GM21447 (cell line): Measurements from ENCODE around the gene KDM3A.
"Not testable (repeated sequence)": the region's sequence is repeated elsewhere in the genome, so short reads cannot be mapped to it uniquely, and the experiment has no call there.

Source experiments
- ATAC-seq: cut with Tn5 transposase; IDR thresholded peaks from one replicate; pipeline ENCODE4 v1.9.1; 2021; ENCODE audit not compliant: unreplicated experiment

The KDM3A gene

GRCh38 chr2:86476918-86477317, 35.7 kb downstream of the KDM3A start:
- ATAC-seq = no peak

- no peak for ATAC-seq
Measured at GRCh38 chr2:86477349-86477748, 36.2 kb downstream of the KDM3A start.

- no peak for ATAC-seq
Measured at GRCh38 chr2:86480105-86480504, 38.9 kb downstream of the KDM3A start.

GRCh38 chr2:86482034-86482433, 40.9 kb downstream of the KDM3A start:
- ATAC-seq = no peak

- no peak for ATAC-seq
Measured at GRCh38 chr2:86484385-86484784, 43.2 kb downstream of the KDM3A start.

- ATAC-seq = no peak
Measured at GRCh38 chr2:86485103-86485502, 43.9 kb downstream of the KDM3A start.

GRCh38 chr2:86485802-86486201, 44.6 kb downstream of the KDM3A start:
- no peak for ATAC-seq

- no peak for ATAC-seq
Measured at GRCh38 chr2:86487062-86487461, 45.9 kb downstream of the KDM3A start.

- no peak for ATAC-seq
Measured at GRCh38 chr2:86488561-86489250, 47.5 kb downstream of the KDM3A start.

GRCh38 chr2:86489542-86489941, 48.4 kb downstream of the KDM3A start:
- ATAC-seq = no peak

- ATAC-seq = no peak
Measured at GRCh38 chr2:86490245-86490644, 49.1 kb downstream of the KDM3A start.

GRCh38 chr2:86491088-86491487, 49.9 kb downstream of the KDM3A start:
- no peak for ATAC-seq

GRCh38 chr2:86492048-86492453, 50.9 kb downstream of the KDM3A start:
- no peak for ATAC-seq

GRCh38 chr2:86496391-86496790, 55.2 kb downstream of the KDM3A start:
- not testable (repeated sequence) for ATAC-seq

- ATAC-seq = no peak
Measured at GRCh38 chr2:86498468-86499260, 57.5 kb downstream of the KDM3A start.

- no peak for ATAC-seq
Measured at GRCh38 chr2:86499326-86499725, 58.2 kb downstream of the KDM3A start.

- no peak for ATAC-seq
Measured at GRCh38 chr2:86500325-86501083, 59.3 kb downstream of the KDM3A start.

GRCh38 chr2:86507600-86507999, 66.4 kb downstream of the KDM3A start:
- ATAC-seq = no peak

GRCh38 chr2:86510436-86510933, 69.3 kb downstream of the KDM3A start:
- ATAC-seq = no peak

- ATAC-seq = no peak
Measured at GRCh38 chr2:86512034-86512433, 70.9 kb downstream of the KDM3A start.

GRCh38 chr2:86512892-86513291, 71.7 kb downstream of the KDM3A start:
- ATAC-seq = no peak
